Measurements from ENCODE around the gene LRMDA.

The LRMDA gene

DNA sequence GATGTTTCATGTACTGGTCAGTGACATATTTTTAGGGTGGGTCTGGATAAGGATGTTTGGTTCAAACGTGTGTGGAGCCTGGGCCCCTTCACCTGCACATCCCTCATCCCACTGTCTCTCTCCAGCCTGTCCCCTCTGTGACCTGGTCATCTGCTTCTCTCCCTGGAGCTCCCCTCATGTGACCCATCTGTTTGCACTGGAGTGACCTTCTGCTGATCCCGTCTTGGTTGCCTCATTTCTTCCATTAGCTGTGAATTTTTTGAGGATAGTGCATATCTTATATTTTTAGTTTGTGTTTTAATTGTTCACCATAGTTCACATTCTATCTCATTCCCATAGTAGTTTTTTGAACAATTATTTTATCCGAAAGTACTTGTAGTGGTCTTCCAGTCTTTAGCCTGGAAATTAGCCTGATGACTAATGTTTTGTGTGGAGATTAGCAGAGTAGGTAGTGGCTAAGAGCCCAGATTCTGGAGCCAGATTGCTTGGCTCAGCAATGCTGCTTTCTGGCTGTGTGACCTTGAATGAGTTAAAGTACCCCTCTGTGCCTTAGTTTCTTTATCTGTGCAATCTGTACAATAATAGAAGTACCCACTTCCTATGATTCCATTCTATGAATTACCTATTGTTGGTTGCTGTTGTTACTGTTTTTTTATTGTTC is 224.5 kb downstream of the LRMDA start:
- DNase-seq (ENCODE audit: low read depth in 1 of 2, low spot score in 1 of 2), result no peak

DNA sequence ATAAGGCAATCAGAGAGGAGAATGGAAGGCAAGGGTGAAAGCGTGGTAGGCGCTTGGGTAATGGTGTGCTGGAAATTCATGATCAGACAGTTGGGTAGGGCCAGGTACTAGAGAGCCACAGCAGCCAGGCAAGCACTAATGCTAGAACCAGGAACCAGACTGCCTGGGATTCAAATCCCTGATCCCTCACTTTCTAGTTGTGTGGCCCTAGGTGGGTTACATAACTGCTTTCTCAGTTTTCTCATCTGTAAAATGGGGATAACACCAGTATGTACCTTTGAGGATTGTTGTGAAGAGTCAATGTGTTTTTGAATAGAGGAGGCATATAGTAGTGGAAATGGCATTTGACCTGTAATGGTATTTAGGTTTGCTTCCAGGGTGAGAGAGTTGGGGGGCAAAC is 225.9 kb downstream of the LRMDA start:
- no peak for DNase-seq (ENCODE audit: low read depth in 1 of 2, low spot score in 1 of 2)

DNA sequence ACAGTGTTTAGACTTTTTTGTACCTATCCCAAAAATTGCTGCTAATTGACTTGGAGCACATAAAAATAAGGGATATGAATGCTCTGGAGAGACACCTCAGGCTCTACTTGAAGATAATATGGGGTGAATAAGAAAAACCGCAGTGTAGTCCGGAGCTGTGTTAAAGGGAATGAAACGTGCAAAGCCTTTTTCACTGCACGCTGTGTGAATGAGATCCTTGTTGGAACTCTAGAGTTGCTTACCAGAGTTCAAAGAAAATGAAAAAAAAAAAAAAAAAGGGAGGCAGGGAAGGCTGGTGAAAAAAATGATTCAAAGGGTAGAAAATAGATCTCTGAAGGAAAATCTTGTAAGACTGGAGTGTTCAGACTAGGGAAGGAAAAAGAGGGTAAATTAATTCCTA is 226.6 kb downstream of the LRMDA start:
- DNase-seq (ENCODE audit: low read depth in 1 of 2, low spot score in 1 of 2), result no peak

DNA sequence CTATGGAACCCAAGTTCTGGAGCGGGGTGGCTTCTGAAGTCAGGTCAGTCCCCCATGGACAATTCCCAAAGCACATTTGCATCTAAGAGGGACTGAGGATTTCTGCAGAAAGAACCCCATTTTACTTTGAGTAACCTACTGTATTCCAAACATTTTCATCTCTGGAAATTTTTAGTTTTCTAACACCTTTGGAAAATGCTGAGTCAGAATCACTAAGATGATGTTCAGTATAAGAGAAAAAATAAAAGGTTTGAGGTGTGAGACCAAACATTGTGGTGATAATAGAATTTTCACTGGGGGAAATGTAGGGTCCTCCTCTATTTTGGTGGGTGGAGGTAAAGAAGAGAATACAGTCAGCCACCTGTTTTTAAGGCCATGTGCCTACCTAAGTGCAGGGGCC is 227.1 kb downstream of the LRMDA start:
- no peak for DNase-seq (ENCODE audit: low read depth in 1 of 2, low spot score in 1 of 2)

DNA sequence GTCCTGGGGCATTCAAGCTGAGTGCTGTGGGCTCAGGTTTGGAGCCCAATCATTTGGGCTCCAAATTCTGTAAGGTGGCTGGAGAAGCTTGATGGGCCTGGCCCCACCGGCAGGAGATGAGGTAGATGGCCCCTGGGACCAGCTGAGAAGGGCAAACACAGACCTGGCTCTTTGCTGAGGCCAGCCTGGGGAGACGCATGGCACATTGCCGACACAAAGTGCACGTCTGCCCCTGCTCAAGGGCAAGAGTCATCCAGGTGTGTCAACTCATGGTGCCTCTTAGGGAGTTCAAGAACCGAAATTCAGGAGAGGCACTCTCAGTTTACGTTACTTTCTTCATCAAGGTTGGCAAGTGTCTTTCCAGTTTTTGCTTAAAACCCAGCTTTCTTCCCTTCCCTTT is 227.5 kb downstream of the LRMDA start:
- no peak for DNase-seq (ENCODE audit: low read depth in 1 of 2, low spot score in 1 of 2)

DNA sequence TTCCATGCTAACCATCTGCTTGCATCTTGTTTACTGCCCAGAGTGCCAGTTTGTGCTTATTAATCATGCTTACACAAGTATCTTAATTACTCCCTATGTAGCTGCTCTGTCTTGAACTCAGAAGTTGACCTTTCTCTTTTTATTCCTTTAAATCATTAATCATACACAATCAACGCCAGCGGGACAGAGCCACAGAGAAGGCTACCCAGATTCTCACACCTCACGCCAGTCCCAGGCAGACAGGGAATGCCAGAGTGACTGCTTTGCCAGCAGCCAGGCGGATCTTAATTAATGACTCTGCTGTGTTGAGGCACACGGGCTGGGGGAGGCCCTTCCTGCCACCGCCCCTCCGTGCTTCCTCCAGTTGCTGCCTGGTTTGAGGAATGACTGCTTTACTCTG is 229.4 kb downstream of the LRMDA start:
- no peak for DNase-seq (ENCODE audit: low read depth in 1 of 2, low spot score in 1 of 2)

DNA sequence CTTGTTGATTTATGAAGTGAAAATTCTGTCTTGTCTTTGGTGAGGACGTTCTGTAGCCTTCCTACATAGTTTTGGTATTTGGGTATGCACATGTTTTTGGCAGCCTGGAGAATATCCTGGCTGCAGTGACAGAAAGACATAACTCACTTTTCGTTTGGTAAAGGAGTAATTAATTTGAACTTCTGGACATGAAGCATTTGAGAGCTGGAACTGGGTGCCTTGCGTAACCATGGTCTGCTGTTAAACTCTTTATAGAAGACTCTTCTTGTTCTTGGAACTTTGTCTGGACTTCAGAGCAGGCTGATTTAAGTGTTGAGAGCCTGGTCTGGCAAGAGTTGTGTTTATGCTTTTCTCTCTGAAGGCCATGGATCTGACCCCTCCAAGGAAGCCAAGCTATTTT is 231.3 kb downstream of the LRMDA start:
- no peak for DNase-seq (ENCODE audit: low read depth in 1 of 2, low spot score in 1 of 2)

DNA sequence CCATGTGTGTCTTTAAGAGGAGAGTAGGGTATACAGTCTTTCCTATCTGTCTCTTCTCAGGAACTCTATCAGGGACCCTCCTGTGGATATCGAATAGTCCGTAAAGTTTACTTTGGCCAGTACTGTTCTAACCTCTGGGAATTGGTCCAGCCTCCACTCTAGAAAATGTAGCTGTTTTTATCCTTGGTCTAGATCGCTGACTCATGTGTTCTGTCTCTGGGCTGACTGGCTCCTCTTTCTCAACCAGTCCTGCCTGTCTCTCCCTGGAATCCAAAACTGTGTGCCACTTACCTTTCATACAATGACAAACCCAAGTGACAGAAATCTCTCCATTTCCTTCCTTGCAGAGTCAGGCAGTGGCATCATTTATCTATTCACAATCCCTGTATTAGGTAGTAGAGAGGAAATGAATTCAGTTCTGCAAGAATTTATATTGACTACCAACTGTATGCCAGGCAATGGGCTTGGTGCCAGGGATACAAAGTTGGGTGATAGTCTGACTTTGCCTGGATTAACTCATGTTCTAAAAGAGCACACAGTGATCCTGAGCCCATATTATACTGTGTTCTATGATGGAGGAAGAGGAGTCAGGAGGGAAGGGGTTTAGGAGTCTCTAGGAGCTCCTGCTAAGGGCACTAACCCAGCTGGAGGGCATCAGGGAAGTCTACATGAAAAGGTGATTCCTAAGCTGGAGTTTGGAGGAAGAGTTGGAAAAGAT is 232.7 kb downstream of the LRMDA start:
- DNase-seq (ENCODE audit: low read depth in 1 of 2, low spot score in 1 of 2), result no peak

DNA sequence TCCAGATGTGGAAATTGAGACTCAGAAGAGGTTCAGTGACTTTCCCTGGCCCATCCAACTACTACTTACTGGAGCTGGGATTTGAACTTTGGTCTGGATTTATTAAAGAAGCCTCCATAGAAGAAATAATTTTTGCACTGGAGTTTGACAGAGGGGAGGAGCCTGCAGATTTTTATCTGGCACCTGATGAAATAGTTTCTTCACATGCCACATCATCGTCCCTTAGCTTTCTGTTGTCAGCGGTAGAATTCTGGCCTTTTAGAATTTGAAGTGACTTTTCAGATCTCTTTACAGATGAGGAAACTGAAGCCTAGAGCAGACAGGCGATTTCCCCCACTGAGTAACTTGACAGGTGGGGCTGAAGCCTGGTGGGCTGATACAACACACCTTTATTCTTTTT is 233.5 kb downstream of the LRMDA start:
- no peak for DNase-seq (ENCODE audit: low read depth in 1 of 2, low spot score in 1 of 2)

DNA sequence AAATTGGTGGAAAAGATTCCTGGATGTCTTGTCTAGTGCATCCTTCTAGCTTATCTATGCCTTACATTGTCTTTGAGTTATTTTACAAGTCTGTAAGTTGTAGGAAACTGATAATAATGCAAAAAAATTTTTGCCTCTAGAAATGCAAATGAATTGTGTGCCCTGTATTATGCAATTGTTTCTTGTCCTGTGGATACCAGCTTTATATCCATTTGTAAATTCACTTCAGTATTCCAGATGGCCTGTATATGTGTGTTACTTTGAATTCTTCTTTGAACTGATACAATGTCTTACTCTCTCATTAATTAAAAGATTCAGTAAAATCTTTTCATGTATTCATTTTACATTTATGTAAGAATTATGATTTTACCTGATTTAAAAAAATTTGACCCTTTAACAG is 234.3 kb downstream of the LRMDA start:
- no peak for DNase-seq (ENCODE audit: low read depth in 1 of 2, low spot score in 1 of 2)

DNA sequence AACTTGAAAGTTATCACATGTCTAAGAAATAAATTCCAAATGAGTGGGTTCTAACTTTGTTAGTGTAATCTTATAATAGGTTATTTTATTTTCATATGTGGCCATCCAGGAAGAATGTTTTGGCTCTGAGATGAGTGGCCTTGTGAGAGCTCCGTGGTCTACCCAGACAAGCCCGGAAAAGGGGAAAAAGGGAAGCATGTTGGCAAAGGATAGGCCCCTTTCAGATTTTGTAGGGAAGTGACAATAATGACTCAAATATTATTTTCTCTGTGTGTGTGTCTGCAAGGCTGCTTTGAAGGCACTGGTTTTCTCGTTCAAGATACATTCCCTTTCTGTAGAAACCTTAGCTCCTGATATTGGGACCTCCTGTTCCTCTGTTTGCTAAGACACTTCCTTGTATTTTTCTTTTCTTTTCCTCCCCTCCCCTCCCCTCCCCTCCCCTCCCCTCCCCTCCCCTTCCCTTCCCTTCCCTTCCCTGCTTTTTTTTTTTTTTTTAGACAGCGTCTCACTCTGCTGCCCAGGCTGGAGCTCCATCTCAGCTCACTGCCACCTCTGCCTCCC is 240.8 kb downstream of the LRMDA start:
- DNase-seq (ENCODE audit: low read depth in 1 of 2, low spot score in 1 of 2), result no peak

DNA sequence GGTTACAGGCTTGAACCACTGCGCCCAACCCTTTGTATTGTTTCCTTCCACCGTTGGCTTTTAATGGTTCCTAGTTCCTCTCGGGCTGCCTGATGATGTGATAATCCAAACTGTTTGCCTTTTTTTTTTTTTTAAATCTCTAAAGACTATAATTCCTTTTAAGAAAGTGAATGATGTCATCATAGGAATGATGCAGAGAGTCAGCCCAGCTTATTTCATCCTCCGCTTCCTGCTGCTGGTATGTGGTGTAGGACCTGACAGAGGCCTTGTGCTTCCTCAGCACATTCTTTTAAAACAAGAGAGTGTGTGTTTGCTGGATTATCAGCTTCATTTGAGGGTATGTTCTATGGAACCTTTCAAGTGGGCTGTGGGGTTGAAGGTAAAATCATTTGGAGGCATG is 241.4 kb downstream of the LRMDA start:
- no peak for DNase-seq (ENCODE audit: low read depth in 1 of 2, low spot score in 1 of 2)

DNA sequence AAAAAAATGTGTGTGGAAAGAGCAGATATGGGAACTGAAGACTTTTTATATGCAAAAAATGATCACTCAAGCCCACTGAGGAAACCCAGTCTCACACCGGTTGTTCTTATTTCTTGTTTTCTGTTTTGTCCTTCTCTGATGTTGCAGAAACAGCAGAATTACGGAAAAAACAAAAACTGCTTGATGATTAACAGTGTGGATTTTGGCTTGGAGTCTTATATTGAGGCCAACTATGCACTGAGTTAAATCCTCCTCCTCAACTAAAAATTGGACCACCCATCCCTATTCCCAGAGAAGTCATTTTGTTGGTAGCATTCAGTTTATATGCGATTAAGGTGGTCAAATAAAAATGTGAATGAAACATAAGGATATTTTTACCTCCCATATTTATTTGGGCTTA is 246.1 kb downstream of the LRMDA start:
- no peak for DNase-seq (ENCODE audit: low read depth in 1 of 2, low spot score in 1 of 2)

DNA sequence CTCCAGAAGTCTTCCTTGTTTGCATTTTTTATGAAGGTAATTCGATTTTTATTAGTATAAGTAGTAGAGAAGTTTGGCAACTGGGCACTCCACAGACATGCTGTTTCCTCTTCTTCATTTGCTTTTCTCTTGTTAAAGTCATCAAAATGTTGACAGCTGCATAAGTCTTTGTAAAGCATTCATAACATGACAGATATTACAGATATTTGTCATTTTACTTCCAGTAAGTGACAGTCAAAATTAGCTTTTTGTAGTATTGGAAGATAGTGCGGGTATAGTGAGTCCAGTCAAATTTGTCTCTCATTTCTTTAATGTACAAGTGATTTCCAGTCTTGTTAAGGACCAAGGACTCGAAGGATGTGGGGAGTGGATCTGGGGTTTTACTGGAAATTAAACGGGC is 247.1 kb downstream of the LRMDA start:
- DNase-seq (ENCODE audit: low read depth in 1 of 2, low spot score in 1 of 2), result no peak

DNA sequence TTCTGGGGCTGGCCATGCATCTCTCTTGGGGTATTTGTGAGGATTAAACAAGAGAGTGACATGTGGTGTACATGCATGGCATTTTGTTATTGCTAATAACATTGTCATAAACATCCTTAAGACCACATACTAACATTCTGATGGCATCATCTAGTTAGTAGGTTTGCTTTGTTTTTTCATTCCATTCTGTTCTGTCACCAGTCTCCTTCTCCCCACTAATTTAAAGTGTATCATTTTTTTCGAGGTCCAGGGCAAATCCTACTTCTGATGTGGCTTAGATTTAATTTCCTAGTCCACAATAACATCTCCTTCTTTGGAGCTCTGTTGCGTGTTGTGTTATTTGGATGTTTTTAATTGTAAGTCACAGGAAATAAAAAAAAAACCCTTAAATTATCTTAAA is 248.1 kb downstream of the LRMDA start:
- no peak for DNase-seq (ENCODE audit: low read depth in 1 of 2, low spot score in 1 of 2)

DNA sequence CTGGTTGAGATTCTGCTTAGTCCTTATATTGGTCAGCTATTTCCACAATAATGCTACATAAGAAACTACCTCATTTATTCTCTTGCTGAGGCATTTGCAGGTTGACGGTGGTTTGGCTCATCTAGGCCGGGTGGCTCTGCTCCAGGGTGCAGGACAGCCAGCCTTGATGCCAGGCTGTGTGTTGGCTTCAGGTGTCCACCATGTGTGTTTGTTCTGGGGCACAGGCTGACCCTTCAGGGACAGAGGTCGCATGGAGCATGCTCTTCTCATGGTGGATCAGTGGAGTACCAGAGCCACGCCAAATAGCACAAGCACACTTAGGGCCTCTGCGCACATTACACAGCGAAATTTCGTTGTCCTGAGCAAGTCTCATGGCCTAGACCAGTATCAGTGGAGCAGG is 249.9 kb downstream of the LRMDA start:
- no peak for DNase-seq (ENCODE audit: low read depth in 1 of 2, low spot score in 1 of 2)

DNA sequence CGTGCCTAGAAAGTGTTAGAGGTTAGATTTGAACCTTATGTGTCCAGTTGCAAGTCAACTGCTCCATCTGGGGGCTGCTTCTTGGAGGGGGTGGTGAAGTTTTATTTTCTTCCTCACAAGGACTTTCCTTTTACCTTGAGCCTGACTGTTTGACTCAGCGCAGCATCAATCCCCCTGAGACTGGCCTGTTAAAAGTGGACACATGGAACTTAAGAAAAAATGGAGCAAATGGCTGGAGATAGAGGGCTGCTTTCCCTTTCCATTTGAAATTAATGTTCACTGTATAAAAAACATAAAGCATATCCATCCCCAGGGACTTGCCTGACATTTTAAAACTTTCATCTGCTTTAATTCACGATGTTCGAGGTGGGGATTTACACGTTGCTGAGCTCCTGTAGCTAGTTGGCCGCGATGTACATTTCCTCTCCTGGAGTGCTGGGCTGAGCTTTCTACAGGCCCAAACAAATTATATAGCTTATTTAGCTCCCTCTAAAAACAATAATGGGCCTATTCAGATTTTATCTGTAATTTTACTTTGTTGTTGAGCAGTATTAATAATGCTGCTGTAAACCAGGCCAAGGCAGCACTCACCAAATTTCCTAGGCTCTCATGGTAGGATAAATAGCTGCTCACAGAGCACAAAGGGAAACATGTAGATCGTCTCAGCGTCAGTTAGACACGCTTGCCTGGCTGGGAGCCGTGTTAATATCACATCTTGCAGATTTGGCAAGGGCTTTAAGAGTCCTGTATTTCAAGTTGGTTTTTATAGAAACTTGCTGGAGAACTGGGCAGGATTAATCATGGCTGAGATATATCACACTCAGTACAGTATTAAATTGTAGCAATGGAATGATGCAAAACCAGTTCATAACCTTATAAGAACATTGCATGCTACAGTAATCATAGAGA is 251.5 kb downstream of the LRMDA start:
- DNase-seq (ENCODE audit: low read depth in 1 of 2, low spot score in 1 of 2), result no peak

DNA sequence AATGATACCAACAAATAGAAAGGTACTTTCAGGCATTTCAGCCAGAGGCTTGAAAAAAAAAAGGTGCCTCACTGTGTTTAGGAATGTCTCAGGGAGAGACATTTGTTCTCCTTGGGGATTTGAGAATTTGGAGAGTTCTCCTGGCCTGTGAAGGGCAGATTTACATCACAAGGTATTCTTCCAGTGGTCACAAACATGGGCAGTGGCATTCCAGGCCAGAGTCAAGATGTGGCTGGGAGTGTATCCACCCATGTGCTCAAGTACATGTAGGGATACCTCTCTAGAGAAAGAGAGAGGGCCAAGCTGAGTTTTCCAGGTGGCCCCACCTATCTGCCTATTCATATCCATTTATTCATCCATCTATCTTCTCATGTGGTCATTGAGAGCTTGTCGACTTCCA is 253.8 kb downstream of the LRMDA start:
- DNase-seq (ENCODE audit: low read depth in 1 of 2, low spot score in 1 of 2), result no peak

DNA sequence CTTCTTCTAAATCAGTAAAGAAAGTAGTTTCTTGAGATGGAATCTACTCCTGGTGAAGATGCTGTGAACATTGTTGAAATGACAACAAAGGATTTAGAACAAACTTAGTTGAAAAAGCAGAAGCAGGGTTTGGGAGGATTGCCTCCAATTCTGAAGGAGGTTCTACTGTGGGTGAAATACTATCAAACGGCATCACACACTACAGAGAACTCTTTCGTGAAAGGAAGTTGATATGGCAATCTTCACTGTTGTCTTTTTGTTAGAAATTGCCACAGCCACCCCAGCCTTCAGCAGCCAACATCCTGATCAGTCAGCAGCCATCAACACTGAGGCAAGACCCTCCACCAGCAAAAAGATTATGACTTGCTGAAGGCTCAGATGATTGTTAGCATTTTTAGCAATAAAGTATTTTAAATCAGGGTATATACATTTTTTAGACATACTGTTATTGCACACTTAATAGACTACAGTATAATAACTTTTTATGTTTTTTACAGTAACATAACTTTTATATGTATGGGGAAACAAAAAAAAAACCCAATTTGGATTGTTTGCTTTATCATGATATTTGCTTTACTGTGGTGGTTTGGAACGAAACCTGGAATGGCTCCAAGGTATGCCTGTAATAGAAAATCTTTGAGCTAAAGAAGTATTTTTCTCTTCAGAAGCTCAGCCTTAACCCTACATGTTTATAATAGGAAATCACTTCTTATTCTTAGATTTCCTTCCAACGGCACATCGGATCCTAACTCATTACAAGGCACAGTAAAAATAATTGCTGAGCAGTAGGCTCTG is 257.3 kb downstream of the LRMDA start:
- no peak for DNase-seq (ENCODE audit: low read depth in 1 of 2, low spot score in 1 of 2)

DNA sequence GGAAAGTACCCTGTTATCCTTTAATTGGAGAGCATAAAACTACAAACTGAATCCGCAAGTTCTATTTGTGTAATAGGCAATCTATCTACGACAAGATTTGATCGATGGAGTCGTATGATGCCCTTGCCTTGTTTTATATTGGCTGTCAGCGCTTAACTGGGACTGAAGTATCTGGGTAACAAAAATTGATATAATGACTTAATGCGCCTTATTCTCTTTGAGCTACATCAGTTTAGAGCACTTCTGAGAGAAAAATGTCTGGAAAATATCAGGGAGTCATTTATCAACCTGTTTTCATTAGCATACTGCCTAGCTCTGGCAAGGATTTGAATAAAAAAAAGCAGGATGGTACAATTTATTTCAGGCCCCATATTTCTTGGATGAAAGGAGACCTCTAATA is 262.1 kb downstream of the LRMDA start:
- no peak for DNase-seq (ENCODE audit: low read depth in 1 of 2, low spot score in 1 of 2)

DNA sequence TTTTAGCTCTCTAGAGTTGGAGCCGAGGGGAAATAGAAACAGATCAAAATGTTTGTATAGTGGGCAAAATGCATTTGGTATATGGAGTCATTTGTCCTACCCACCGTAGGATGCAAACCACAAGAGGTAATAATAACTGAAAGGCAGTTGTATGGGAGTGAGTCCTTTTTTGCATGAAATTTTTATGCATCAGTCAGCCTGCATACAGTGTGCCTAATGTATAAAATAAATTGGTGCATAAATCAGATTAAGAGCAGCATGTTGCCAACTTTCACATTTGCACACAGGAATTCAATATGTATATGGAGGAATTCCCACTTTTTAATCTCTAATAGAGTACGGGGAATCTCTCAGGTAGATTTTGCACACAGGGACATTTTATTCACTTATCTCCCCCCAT is 262.8 kb downstream of the LRMDA start:
- DNase-seq (ENCODE audit: low read depth in 1 of 2, low spot score in 1 of 2), result no peak

Data from activated T-helper 1 cell treated with anti-CD3 and anti-CD28 coated beads, Interleukin-2, amount 50 U/mL, for 16 hours (primary cell).